GM23338 (cell line): Measurements from ENCODE around the gene TRIM63. TPM values are rescaled to one million over a fixed set of nuclear protein-coding genes. Genes with fewer than 3 reads are reported as not detected.

ENCODE experiments used
- ATAC-seq: fragments of 200-7000 bp; cut with Tn5 transposase; 3 replicates; pipeline ENCODE4 v1.9.1; 2020
- DNase-seq: peaks from one replicate; pipeline ENCODE4 v3.0.0-alpha.2; 2015; ENCODE audit warnings: low spot score
- H2AFZ ChIP-seq: fragments of 200-600 bp; sonication (generic); 2 replicates; pipeline ENCODE4 v1.8.0; 2016; ENCODE audit warnings: antibody characterized with exemption, mild to moderate bottlenecking, moderate library complexity
- H3F3A ChIP-seq: fragments of 200-600 bp; sonication (generic); replicated peaks from 2 replicates; pipeline ENCODE4 v1.8.0; 2017; ENCODE audit warnings: antibody characterized with exemption, mixed run types, low read depth
- H3K27ac ChIP-seq: fragments of 200-600 bp; sonication (generic); 2 replicates; pipeline ENCODE4 v1.6.1; 2016; ENCODE audit warnings: low read depth
- H3K27me3 ChIP-seq: fragments of 200-600 bp; sonication (generic); 2 replicates; pipeline ENCODE4 v1.8.0; 2016; ENCODE audit warnings: mild to moderate bottlenecking, mixed run types, moderate library complexity; ENCODE audit not compliant: insufficient read depth
- H3K36me3 ChIP-seq: fragments of 200-600 bp; sonication (generic); 2 replicates; pipeline ENCODE4 v1.8.0; 2016; ENCODE audit warnings: mild to moderate bottlenecking; ENCODE audit not compliant: insufficient read depth
- H3K4me1 ChIP-seq: fragments of 200-600 bp; sonication (generic); 2 replicates; pipeline ENCODE4 v1.8.0; 2016; ENCODE audit warnings: mild to moderate bottlenecking, moderate library complexity; ENCODE audit not compliant: insufficient read depth
- H3K4me2 ChIP-seq: fragments of 200-600 bp; sonication (generic); 2 replicates; pipeline ENCODE4 v1.7.1; 2017; ENCODE audit warnings: mixed run types
- H3K4me3 ChIP-seq: fragments of 200-600 bp; sonication (generic); 2 replicates; pipeline ENCODE4 v1.6.1; 2016; ENCODE audit warnings: mixed run types
- H3K79me2 ChIP-seq: fragments of 200-600 bp; sonication (generic); replicated peaks from 2 replicates; pipeline ENCODE4 v1.8.0; 2017; ENCODE audit warnings: mild to moderate bottlenecking; ENCODE audit not compliant: insufficient read depth
- H3K9me2 ChIP-seq: fragments of 200-600 bp; sonication (generic); 2 replicates; pipeline ENCODE4 v1.8.0; 2017; ENCODE audit not compliant: insufficient read depth
- H4K20me1 ChIP-seq: fragments of 200-600 bp; sonication (generic); replicated peaks from 2 replicates; pipeline ENCODE4 v1.8.0; 2017; ENCODE audit warnings: mild to moderate bottlenecking; ENCODE audit not compliant: insufficient read depth
- H3K27ac Mint-ChIP-seq: 2 replicates; pipeline ENCODE4 v1.8.0; 2020; ENCODE audit warnings: inconsistent platforms, mild to moderate bottlenecking, moderate library complexity, mixed read lengths
- H3K27me3 Mint-ChIP-seq: 3 replicates; pipeline ENCODE4 v1.8.0; 2022; ENCODE audit warnings: low read depth, mild to moderate bottlenecking, moderate library complexity, mixed read lengths, inconsistent platforms; ENCODE audit not compliant: insufficient read depth, poor library complexity
- H3K36me3 Mint-ChIP-seq: 3 replicates; pipeline ENCODE4 v1.8.0; 2021; ENCODE audit warnings: low read depth, mild to moderate bottlenecking, inconsistent platforms, moderate library complexity, mixed read lengths
- H3K4me1 Mint-ChIP-seq: 3 replicates; pipeline ENCODE4 v1.8.0; 2020; ENCODE audit warnings: mild to moderate bottlenecking, inconsistent platforms, mixed read lengths
- H3K4me3 Mint-ChIP-seq: 3 replicates; pipeline ENCODE4 v1.8.0; 2021; ENCODE audit warnings: moderate library complexity, mild to moderate bottlenecking, inconsistent platforms, mixed read lengths
- H3K9me3 Mint-ChIP-seq: 3 replicates; pipeline ENCODE4 v1.8.0; 2020; ENCODE audit warnings: moderate library complexity, mild to moderate bottlenecking, inconsistent platforms, mixed read lengths
- CREB1 ChIP-seq: fragments of 250-450 bp; sonication (Bioruptor Pico); IDR thresholded peaks from 2 replicates; pipeline ENCODE4 v1.5.0; 2020; ENCODE audit warnings: low read depth, mild to moderate bottlenecking, moderate library complexity
- EZH2 ChIP-seq: fragments of 200-600 bp; sonication (generic); IDR thresholded peaks from one replicate; pipeline ENCODE4 v1.8.0; 2017; ENCODE audit warnings: antibody characterized with exemption, mild to moderate bottlenecking, low read depth; ENCODE audit not compliant: unreplicated experiment
- EZH2phosphoT487 ChIP-seq: fragments of 200-600 bp; sonication (generic); IDR thresholded peaks from one replicate; pipeline ENCODE4 v1.8.1; 2018; ENCODE audit warnings: antibody characterized with exemption; ENCODE audit not compliant: unreplicated experiment
- JUNB ChIP-seq: IDR thresholded peaks from one replicate; pipeline ENCODE4 v1.6.1; 2016; ENCODE audit warnings: antibody characterized with exemption; ENCODE audit not compliant: unreplicated experiment
- NANOG ChIP-seq: IDR thresholded peaks from 2 replicates; pipeline ENCODE4 v1.6.1; 2016; ENCODE audit warnings: antibody characterized with exemption, borderline replicate concordance
- POLR2AphosphoS5 ChIP-seq: IDR thresholded peaks from 2 replicates; pipeline ENCODE4 v1.6.1; 2016; ENCODE audit warnings: antibody characterized with exemption, low read depth
- STAT1 ChIP-seq: IDR thresholded peaks from one replicate; pipeline ENCODE4 v1.6.1; 2016; ENCODE audit warnings: antibody characterized with exemption; ENCODE audit not compliant: unreplicated experiment
- ZNF114 ChIP-seq: fragments of 250-450 bp; sonication (Bioruptor Pico); IDR thresholded peaks from 2 replicates; pipeline ENCODE4 v1.5.0; 2020; ENCODE audit warnings: mild to moderate bottlenecking, moderate library complexity
- ZNF331 ChIP-seq: fragments of 250-450 bp; sonication (Bioruptor Pico); IDR thresholded peaks from 2 replicates; pipeline ENCODE4 v1.5.0; 2020; ENCODE audit warnings: low read depth, mild to moderate bottlenecking, moderate library complexity
- polyA plus RNA-seq: library from polyadenylated mRNA; unstranded; fragments of >200 nt; fragmentation: Nextera tagmentation; extraction: Ambion mirVana; gene quantifications from 2 replicates; pipeline ENCODE4 v1.2.1, GENCODE V29; 2016
- total RNA-seq: library from RNA; depleted of rRNA; stranded (reverse); fragments of >200 nt; shearing (Covaris generic); gene quantifications from 2 replicates; pipeline ENCODE4 v1.2.3, GENCODE V29; 2014
- TF ChIP-seq, protein P1 (sequence below), 2 experiments: fragments of 200-600 bp in 1 of 2; sonication (generic) in 1 of 2; conservative IDR thresholded peaks; 2 replicates each; pipeline versions ENCODE4 v1.5.1 to v1.6.1; 2016 to 2017; ENCODE audit warnings: antibody characterized with exemption in 2 of 2, low read depth in 2 of 2, mild to moderate bottlenecking in 2 of 2, moderate library complexity in 1 of 2
- TF ChIP-seq, protein P2 (sequence below): IDR thresholded peaks from one replicate; pipeline ENCODE4 v1.6.1; 2018; ENCODE audit warnings: antibody characterized with exemption; ENCODE audit not compliant: unreplicated experiment
- TF ChIP-seq, protein P3 (sequence below): fragments of 250-450 bp; sonication (Bioruptor Pico); IDR thresholded peaks from 2 replicates; pipeline ENCODE4 v1.5.0; 2020; ENCODE audit warnings: mild to moderate bottlenecking, moderate library complexity
- TF ChIP-seq, protein P4 (sequence below): IDR thresholded peaks from 2 replicates; pipeline ENCODE4 v1.6.1; 2016; ENCODE audit warnings: antibody characterized with exemption

The TRIM63 gene
- total and polyA plus RNA-seq, 2 experiments from 2014 or later: 0.17 TPM; not detected in 1

DNA sequence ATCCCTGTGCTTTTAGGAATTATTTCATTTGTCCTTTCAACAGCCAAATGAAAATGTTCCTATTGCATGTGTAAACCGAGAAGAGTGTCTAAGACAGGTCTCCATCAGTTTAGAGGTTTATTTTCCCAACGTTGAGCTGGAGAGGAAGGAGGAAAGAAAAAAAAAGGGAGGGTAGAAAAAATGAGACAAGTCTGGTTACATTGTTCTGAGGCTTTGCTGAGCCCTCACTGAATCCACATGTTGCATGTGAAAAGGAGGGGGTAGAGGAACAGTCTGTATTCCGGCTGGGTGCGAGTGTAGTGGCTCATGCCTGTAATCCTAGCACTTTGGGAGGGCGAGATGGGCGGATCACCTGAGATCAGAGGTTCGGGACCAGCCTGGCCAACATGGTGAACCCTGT lies 25.0 kb upstream of the TRIM63 start:
- Mint-ChIP-seq H3K27ac (no peak overlapping the region), H3K9me3 (no peaks in the 10 kb centered on the region), H3K4me1 (peaks cover 28% of the 10 kb centered on the region), H3K27me3 (peaks cover 11% of the 10 kb centered on the region), H3K36me3 (no peaks in the 10 kb centered on the region), H3K4me3 (no peak overlapping the region)
- H3F3A ChIP-seq: 0 out of 2 replicates have a peak, but pooled peaks cover 2% of the 10 kb centered on the region
- H3K36me3 ChIP-seq: no peaks in the 10 kb centered on the region
- peak overlapping the region; percentile 38 for H3K4me2 ChIP-seq
- H3K4me1 ChIP-seq: peaks cover 27% of the 10 kb centered on the region
- TF ChIP-seq NANOG (no peak), STAT1 (no peak), POLR2AphosphoS5 (no peak), ZNF114 (no peak), EZH2 (no peak), EZH2phosphoT487 (no peak), JUNB (no peak), ZNF331 (CRISPR knock-in tag) (no peak), CREB1 (no peak)
- TF ChIP-seq, protein P1, sequence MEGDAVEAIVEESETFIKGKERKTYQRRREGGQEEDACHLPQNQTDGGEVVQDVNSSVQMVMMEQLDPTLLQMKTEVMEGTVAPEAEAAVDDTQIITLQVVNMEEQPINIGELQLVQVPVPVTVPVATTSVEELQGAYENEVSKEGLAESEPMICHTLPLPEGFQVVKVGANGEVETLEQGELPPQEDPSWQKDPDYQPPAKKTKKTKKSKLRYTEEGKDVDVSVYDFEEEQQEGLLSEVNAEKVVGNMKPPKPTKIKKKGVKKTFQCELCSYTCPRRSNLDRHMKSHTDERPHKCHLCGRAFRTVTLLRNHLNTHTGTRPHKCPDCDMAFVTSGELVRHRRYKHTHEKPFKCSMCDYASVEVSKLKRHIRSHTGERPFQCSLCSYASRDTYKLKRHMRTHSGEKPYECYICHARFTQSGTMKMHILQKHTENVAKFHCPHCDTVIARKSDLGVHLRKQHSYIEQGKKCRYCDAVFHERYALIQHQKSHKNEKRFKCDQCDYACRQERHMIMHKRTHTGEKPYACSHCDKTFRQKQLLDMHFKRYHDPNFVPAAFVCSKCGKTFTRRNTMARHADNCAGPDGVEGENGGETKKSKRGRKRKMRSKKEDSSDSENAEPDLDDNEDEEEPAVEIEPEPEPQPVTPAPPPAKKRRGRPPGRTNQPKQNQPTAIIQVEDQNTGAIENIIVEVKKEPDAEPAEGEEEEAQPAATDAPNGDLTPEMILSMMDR (conservative IDR thresholded peaks at IDR 0.05; ENCODE audit: low read depth in 2 of 2): no peak
- TF ChIP-seq, protein P2, sequence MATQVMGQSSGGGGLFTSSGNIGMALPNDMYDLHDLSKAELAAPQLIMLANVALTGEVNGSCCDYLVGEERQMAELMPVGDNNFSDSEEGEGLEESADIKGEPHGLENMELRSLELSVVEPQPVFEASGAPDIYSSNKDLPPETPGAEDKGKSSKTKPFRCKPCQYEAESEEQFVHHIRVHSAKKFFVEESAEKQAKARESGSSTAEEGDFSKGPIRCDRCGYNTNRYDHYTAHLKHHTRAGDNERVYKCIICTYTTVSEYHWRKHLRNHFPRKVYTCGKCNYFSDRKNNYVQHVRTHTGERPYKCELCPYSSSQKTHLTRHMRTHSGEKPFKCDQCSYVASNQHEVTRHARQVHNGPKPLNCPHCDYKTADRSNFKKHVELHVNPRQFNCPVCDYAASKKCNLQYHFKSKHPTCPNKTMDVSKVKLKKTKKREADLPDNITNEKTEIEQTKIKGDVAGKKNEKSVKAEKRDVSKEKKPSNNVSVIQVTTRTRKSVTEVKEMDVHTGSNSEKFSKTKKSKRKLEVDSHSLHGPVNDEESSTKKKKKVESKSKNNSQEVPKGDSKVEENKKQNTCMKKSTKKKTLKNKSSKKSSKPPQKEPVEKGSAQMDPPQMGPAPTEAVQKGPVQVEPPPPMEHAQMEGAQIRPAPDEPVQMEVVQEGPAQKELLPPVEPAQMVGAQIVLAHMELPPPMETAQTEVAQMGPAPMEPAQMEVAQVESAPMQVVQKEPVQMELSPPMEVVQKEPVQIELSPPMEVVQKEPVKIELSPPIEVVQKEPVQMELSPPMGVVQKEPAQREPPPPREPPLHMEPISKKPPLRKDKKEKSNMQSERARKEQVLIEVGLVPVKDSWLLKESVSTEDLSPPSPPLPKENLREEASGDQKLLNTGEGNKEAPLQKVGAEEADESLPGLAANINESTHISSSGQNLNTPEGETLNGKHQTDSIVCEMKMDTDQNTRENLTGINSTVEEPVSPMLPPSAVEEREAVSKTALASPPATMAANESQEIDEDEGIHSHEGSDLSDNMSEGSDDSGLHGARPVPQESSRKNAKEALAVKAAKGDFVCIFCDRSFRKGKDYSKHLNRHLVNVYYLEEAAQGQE: no peak
- TF ChIP-seq, protein P3, sequence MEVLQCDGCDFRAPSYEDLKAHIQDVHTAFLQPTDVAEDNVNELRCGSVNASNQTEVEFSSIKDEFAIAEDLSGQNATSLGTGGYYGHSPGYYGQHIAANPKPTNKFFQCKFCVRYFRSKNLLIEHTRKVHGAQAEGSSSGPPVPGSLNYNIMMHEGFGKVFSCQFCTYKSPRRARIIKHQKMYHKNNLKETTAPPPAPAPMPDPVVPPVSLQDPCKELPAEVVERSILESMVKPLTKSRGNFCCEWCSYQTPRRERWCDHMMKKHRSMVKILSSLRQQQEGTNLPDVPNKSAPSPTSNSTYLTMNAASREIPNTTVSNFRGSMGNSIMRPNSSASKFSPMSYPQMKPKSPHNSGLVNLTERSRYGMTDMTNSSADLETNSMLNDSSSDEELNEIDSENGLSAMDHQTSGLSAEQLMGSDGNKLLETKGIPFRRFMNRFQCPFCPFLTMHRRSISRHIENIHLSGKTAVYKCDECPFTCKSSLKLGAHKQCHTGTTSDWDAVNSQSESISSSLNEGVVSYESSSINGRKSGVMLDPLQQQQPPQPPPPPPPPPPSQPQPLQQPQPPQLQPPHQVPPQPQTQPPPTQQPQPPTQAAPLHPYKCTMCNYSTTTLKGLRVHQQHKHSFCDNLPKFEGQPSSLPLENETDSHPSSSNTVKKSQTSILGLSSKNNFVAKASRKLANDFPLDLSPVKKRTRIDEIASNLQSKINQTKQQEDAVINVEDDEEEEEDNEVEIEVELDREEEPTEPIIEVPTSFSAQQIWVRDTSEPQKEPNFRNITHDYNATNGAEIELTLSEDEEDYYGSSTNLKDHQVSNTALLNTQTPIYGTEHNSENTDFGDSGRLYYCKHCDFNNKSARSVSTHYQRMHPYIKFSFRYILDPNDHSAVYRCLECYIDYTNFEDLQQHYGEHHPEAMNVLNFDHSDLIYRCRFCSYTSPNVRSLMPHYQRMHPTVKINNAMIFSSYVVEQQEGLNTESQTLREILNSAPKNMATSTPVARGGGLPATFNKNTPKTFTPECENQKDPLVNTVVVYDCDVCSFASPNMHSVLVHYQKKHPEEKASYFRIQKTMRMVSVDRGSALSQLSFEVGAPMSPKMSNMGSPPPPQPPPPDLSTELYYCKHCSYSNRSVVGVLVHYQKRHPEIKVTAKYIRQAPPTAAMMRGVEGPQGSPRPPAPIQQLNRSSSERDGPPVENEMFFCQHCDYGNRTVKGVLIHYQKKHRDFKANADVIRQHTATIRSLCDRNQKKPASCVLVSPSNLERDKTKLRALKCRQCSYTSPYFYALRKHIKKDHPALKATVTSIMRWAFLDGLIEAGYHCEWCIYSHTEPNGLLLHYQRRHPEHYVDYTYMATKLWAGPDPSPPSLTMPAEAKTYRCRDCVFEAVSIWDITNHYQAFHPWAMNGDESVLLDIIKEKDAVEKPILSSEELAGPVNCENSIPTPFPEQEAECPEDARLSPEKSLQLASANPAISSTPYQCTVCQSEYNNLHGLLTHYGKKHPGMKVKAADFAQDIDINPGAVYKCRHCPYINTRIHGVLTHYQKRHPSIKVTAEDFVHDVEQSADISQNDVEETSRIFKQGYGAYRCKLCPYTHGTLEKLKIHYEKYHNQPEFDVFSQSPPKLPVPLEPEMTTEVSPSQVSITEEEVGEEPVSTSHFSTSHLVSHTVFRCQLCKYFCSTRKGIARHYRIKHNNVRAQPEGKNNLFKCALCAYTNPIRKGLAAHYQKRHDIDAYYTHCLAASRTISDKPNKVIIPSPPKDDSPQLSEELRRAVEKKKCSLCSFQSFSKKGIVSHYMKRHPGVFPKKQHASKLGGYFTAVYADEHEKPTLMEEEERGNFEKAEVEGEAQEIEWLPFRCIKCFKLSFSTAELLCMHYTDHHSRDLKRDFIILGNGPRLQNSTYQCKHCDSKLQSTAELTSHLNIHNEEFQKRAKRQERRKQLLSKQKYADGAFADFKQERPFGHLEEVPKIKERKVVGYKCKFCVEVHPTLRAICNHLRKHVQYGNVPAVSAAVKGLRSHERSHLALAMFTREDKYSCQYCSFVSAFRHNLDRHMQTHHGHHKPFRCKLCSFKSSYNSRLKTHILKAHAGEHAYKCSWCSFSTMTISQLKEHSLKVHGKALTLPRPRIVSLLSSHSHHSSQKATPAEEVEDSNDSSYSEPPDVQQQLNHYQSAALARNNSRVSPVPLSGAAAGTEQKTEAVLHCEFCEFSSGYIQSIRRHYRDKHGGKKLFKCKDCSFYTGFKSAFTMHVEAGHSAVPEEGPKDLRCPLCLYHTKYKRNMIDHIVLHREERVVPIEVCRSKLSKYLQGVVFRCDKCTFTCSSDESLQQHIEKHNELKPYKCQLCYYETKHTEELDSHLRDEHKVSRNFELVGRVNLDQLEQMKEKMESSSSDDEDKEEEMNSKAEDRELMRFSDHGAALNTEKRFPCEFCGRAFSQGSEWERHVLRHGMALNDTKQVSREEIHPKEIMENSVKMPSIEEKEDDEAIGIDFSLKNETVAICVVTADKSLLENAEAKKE (CRISPR knock-in tag): no peak
- TF ChIP-seq, protein P4, sequence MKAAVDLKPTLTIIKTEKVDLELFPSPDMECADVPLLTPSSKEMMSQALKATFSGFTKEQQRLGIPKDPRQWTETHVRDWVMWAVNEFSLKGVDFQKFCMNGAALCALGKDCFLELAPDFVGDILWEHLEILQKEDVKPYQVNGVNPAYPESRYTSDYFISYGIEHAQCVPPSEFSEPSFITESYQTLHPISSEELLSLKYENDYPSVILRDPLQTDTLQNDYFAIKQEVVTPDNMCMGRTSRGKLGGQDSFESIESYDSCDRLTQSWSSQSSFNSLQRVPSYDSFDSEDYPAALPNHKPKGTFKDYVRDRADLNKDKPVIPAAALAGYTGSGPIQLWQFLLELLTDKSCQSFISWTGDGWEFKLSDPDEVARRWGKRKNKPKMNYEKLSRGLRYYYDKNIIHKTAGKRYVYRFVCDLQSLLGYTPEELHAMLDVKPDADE: no peak
- DNase-seq: no peak
- no peak for ATAC-seq
- H3K27ac ChIP-seq: no peak overlapping the region
- no peaks in the 10 kb centered on the region for H4K20me1 ChIP-seq
- H2AFZ ChIP-seq: peak overlapping the region; percentile 60
- no peaks in the 10 kb centered on the region; the same call in 1 of the 2 replicates for H3K27me3 ChIP-seq
- H3K4me3 ChIP-seq: no peak overlapping the region
- no peaks in the 10 kb centered on the region for H3K79me2 ChIP-seq
- H3K9me2 ChIP-seq: no peaks in the 10 kb centered on the region
